ENCODE measurements around the gene WRNIP1. TPM values are rescaled to one million over a fixed set of nuclear protein-coding genes. Genes with fewer than 3 reads are reported as not detected.

Gene WRNIP1
- 61.2 and 62.9 TPM in 2 replicates for total RNA-seq

GRCh38 chr6:2765166-2765895 lies at the start of gene WRNIP1:
WRNIP1 (plus strand) TSS chr6:2765393; CDS start chr6:2765623, 230 bp downstream.

GRCh38 chr6:2750832-2751231 lies 14.4 kb upstream of the WRNIP1 start, which contains the start of gene MYLK4:
MYLK4 (minus strand) TSS chr6:2750922; CDS start chr6:2749294, 1,628 bp downstream.

Other genes starting within 250 kb of the WRNIP1 start
- 0.19 and 0.28 TPM in 2 replicates for gene MYLK4, start 14.5 kb upstream of the WRNIP1 start, total RNA-seq
- gene SERPINB1, start 76.5 kb downstream of the WRNIP1 start, total RNA-seq, result 11.0 and 21.9 TPM in 2 replicates
- 5.1 and 7.3 TPM in 2 replicates for gene SERPINB9, start 137.9 kb downstream of the WRNIP1 start, total RNA-seq
- 91.6 and 120 TPM in 2 replicates for gene SERPINB6, start 206.2 kb downstream of the WRNIP1 start, total RNA-seq
- 26.6 and 27.6 TPM in 2 replicates for gene NQO2, start 234.5 kb downstream of the WRNIP1 start, total RNA-seq